Keratinocyte (primary cell): ENCODE data around the gene SSR1.

Experiments
- CTCF ChIP-seq, 3 experiments: IDR thresholded peaks in 1 of 3; conservative IDR thresholded peaks in 1 of 3; optimal IDR thresholded peaks in 1 of 3; 2 replicates in 2 of 3; 3 replicates in 1 of 3; pipeline versions ENCODE3 to v1.5.1; 2011; ENCODE audit warnings: low read length in 3 of 3, mild to moderate bottlenecking in 3 of 3, moderate library complexity in 2 of 3, control low read depth in 1 of 3, inconsistent platforms in 1 of 3; ENCODE audit not compliant: insufficient read depth in 2 of 3; ENCODE audit errors: extremely low read depth in 1 of 3
- EZH2 ChIP-seq: IDR thresholded peaks from one replicate; pipeline ENCODE4 v1.6.1; 2012; ENCODE audit warnings: inconsistent platforms, mild to moderate bottlenecking, low read length, moderate library complexity

DNA sequence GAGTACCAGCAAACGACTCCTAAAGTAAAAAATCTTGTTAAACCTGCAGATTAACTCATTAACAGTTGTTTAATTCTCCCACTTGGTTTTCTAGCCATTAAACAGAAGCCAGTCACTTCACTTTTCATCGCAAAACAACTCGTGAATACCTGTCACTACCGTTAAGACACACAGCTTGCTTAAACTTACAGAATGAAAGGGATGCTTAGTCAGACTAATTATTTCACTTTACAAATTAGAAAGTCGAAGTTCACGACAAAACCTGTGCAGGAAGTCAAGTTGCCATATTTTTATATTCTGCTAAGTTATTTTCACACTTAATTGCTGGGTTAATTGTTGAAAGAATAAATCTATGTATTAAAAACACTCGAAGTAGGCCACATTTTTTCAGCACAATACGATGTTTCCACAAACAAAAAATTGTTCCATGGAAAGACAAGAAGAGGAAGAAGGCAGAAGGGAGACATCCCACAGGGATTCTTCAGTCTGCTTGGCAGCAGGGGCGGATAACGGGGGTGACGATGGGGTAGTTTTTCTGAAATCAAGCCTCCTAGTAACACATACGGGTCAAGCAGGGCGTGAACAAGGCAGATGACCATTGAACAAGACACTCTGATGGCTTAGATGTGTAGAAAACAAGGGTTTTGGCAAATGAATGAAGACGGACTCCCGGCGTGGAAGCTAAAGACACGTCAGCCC, 933 bp downstream of the SSR1 start:
- TF ChIP-seq CTCF (optimal IDR thresholded peaks at IDR 0.05 in 1 of 3, IDR thresholded peaks at IDR 0.05 in 1 of 3, conservative IDR thresholded peaks at IDR 0.05 in 1 of 3; ENCODE audit: extremely low read depth in 1 of 3, insufficient read depth in 2 of 3, low read length in 3 of 3) (no peak), EZH2 (no peak)
